GM12878 (cell line): Measurements from ENCODE around the gene RNASE13. TPM values are rescaled to one million over a fixed set of nuclear protein-coding genes. Genes with fewer than 3 reads are reported as not detected.

ENCODE experiments used
- ATAC-seq: fragments of 200-7000 bp; cut with Tn5 transposase; 3 replicates; pipeline ENCODE4 v1.9.1; 2020; ENCODE audit warnings: mild to moderate bottlenecking, moderate library complexity
- BruUV-seq: library from RNA; stranded (reverse); fragments of 400-500 nt; replicated peaks from 2 replicates; lab custom pipeline; 2021; lab: Mats Ljungman, UMichigan
- CTCF ChIA-PET: fragments of 300-600 bp; sonication (Branson Sonifier 250); formaldehyde crosslinking; extraction: SDS; loops from one replicate; lab custom pipeline; 2021; ENCODE audit warnings: inconsistent platforms; lab: Yijun Ruan, JAX
- POLR2A ChIA-PET: fragments of 350-600 bp; formaldehyde crosslinking; extraction: SDS; loops from one replicate; lab custom pipeline; 2021; ENCODE audit warnings: inconsistent platforms; lab: Charles Lee
- RAD21 ChIA-PET: fragments of 300-600 bp; sonication (Branson Sonifier 250); formaldehyde crosslinking; loops from one replicate; lab custom pipeline; 2023; ENCODE audit warnings: antibody characterized with exemption; ENCODE audit not compliant: unreplicated experiment; lab: Charles Lee
- SMC1A ChIA-PET: fragments of 300-600 bp; sonication (Branson Sonifier 250); formaldehyde crosslinking; loops from one replicate; lab custom pipeline; 2023; ENCODE audit not compliant: unreplicated experiment, uncharacterized antibody; lab: Charles Lee
- DNase-seq: peaks from one replicate; pipeline ENCODE4 v3.0.0-alpha.2; 2011; ENCODE audit warnings: low read depth, low spot score
- FAIRE-seq: peaks from 3 replicates; lab custom pipeline; 2011; peaks lifted over from hg19 to GRCh38; lab: Jason Lieb, UNC
- H2AFZ ChIP-seq: 2 replicates; pipeline ENCODE4 v1.6.0; 2011; ENCODE audit warnings: low read depth, low read length, control low read depth; ENCODE audit not compliant: control insufficient read depth
- H3K27ac ChIP-seq: 2 replicates; pipeline ENCODE4 v1.5.1; 2011; ENCODE audit warnings: control low read depth; ENCODE audit not compliant: control insufficient read depth, insufficient read depth
- H3K27me3 ChIP-seq, 2 experiments: replicated peaks in 1 of 2; 2 replicates each; pipeline versions ENCODE4 v1.6.0 to v1.6.1; 2011; ENCODE audit warnings: low read length in 1 of 2; ENCODE audit not compliant: control insufficient read depth in 2 of 2, insufficient read depth in 2 of 2
- H3K36me3 ChIP-seq, 2 experiments: 2 replicates each; pipeline ENCODE4 v1.5.1; 2011; ENCODE audit warnings: low read length in 1 of 2; ENCODE audit not compliant: control insufficient read depth in 2 of 2, insufficient read depth in 2 of 2
- H3K4me1 ChIP-seq: 2 replicates; pipeline ENCODE4 v1.6.1; 2011; ENCODE audit warnings: mild to moderate bottlenecking, low read length, moderate library complexity, mixed read lengths; ENCODE audit not compliant: control insufficient read depth, insufficient read depth
- H3K4me2 ChIP-seq: 2 replicates; pipeline ENCODE4 v1.6.0; 2011; ENCODE audit warnings: control low read depth; ENCODE audit not compliant: control insufficient read depth, insufficient read depth
- H3K4me3 ChIP-seq: fragments of 200-600 bp; sonication (generic); 2 replicates; pipeline ENCODE4 v1.5.1; 2016
- H3K79me2 ChIP-seq: 2 replicates; pipeline ENCODE4 v1.6.0; 2011; ENCODE audit warnings: low read length; ENCODE audit not compliant: control insufficient read depth, insufficient read depth
- H3K9ac ChIP-seq: 2 replicates; pipeline ENCODE4 v1.8.0; 2011; ENCODE audit warnings: low read length, control low read depth, mixed read lengths; ENCODE audit not compliant: control insufficient read depth, insufficient read depth
- H3K9me3 ChIP-seq: replicated peaks from 3 replicates; pipeline ENCODE4 v1.5.1; 2011; ENCODE audit warnings: mild to moderate bottlenecking, low read length; ENCODE audit not compliant: control insufficient read depth, insufficient read depth
- H4K20me1 ChIP-seq: 2 replicates; pipeline ENCODE4 v1.6.0; 2011; ENCODE audit not compliant: control insufficient read depth, insufficient read depth
- ATF3 ChIP-seq: IDR thresholded peaks from 2 replicates; pipeline ENCODE4 v1.6.1; 2011; ENCODE audit warnings: low read depth, mild to moderate bottlenecking, low read length, moderate library complexity, borderline replicate concordance; ENCODE audit errors: extremely low read depth
- CHD1 ChIP-seq: IDR thresholded peaks from 2 replicates; pipeline ENCODE4 v1.6.1; 2012; ENCODE audit warnings: low read depth, low read length, improper control_type of control experiment
- CREB1 ChIP-seq: IDR thresholded peaks from 2 replicates; pipeline ENCODE4 v1.6.1; 2012; ENCODE audit warnings: low read depth, mild to moderate bottlenecking, inconsistent platforms
- E4F1 ChIP-seq: fragments of 450-650 bp; IDR thresholded peaks from 2 replicates; pipeline ENCODE4 v1.6.1; 2018; ENCODE audit warnings: borderline replicate concordance, mild to moderate bottlenecking; ENCODE audit not compliant: partially characterized antibody
- FOS ChIP-seq: IDR thresholded peaks from 3 replicates; pipeline ENCODE4 v1.6.1; 2011; ENCODE audit warnings: borderline replicate concordance; ENCODE audit not compliant: insufficient read length; ENCODE audit errors: extremely low read depth
- GABPA ChIP-seq: IDR thresholded peaks from 2 replicates; pipeline ENCODE4 v1.6.1; 2014; ENCODE audit warnings: antibody characterized with exemption, low read depth, mild to moderate bottlenecking, inconsistent platforms
- HDGF ChIP-seq: fragments of 450-650 bp; IDR thresholded peaks from 2 replicates; pipeline ENCODE4 v1.6.1; 2016; ENCODE audit warnings: antibody characterized with exemption
- MLLT1 ChIP-seq: fragments of 450-650 bp; IDR thresholded peaks from 2 replicates; pipeline ENCODE4 v1.6.1; 2016; ENCODE audit warnings: mild to moderate bottlenecking
- NR2C2 ChIP-seq: IDR thresholded peaks from 2 replicates; pipeline ENCODE4 v1.6.1; 2011; ENCODE audit warnings: borderline replicate concordance, low read depth; ENCODE audit not compliant: control insufficient read depth, insufficient read length
- PML ChIP-seq: IDR thresholded peaks from 2 replicates; pipeline ENCODE4 v1.6.1; 2012; ENCODE audit warnings: low read length, inconsistent platforms
- SIN3A ChIP-seq: IDR thresholded peaks from 2 replicates; pipeline ENCODE4 v1.6.1; 2012; ENCODE audit warnings: low read depth, low read length, improper control_type of control experiment
- SMAD5 ChIP-seq: IDR thresholded peaks from 2 replicates; pipeline ENCODE4 v1.6.1; 2016; ENCODE audit warnings: antibody characterized with exemption, low read depth
- SP1 ChIP-seq: IDR thresholded peaks from one replicate; pipeline ENCODE4 v1.6.1; 2011; ENCODE audit warnings: low read depth, low read length
- SREBF2 ChIP-seq: IDR thresholded peaks from 2 replicates; pipeline ENCODE4 v1.6.1; 2012; ENCODE audit warnings: mild to moderate bottlenecking, low read length
- TARDBP ChIP-seq: IDR thresholded peaks from 2 replicates; pipeline ENCODE4 v1.6.1; 2016; ENCODE audit warnings: borderline replicate concordance
- ZBED1 ChIP-seq: IDR thresholded peaks from 2 replicates; pipeline ENCODE4 v1.6.1; 2016; ENCODE audit warnings: borderline replicate concordance
- ZNF622 ChIP-seq: fragments of 450-650 bp; IDR thresholded peaks from 2 replicates; pipeline ENCODE4 v1.6.1; 2017; ENCODE audit warnings: mild to moderate bottlenecking, inconsistent platforms
- WGBS: methylation state at CpG from one replicate; pipeline ENCODE4 v1.1.6; 2016; ENCODE audit warnings: low lambda C conversion rate; ENCODE audit not compliant: insufficient replicate concordance, insufficient coverage; ENCODE audit errors: missing lambda C conversion rate; 5-methylcytosine and 5-hydroxymethylcytosine counted together
- in situ Hi-C: fragments of 300-500 bp; cut with MboI; formaldehyde crosslinking; loops from 9 replicates; pipeline ENCODE4 v1.14.3; 2018; ENCODE audit warnings: mixed read lengths
- intact Hi-C: fragments of 100-400 bp; cut with micrococcal nuclease; formaldehyde crosslinking; loops from one replicate; pipeline ENCODE4 v1.14.2; 2022; ENCODE audit not compliant: unreplicated experiment
- polyA plus RNA-seq, 11 experiments: library from polyadenylated mRNA; depleted of rRNA in 4 of 11; unstranded in 6 of 11; stranded (reverse) in 5 of 11; fragments of >200 nt; fragmentation: Nextera tagmentation in 4 of 11; fragmentation: Illumina TruSeq in 1 of 11; extraction: Ambion mirVana in 4 of 11; extraction: Trizol in 1 of 11; gene quantifications; 1 replicate in 1 of 11; 2 replicates in 10 of 11; pipeline versions ENCODE4 v1.2.1 to v1.2.3, GENCODE V29; 2011 to 2016; ENCODE audit warnings: inconsistent platforms in 2 of 11, missing spikeins in 2 of 11, low read depth in 1 of 11
- total RNA-seq, 4 experiments: library from RNA; depleted of rRNA in 3 of 4; stranded (reverse); fragments of >200 nt in 3 of 4; fragmentation: Illumina TruSeq in 1 of 4; extraction: Trizol in 1 of 4; gene quantifications; 2 replicates each; pipeline versions ENCODE4 v1.2.1 to v1.2.3, GENCODE V29; 2013 to 2021
- TF ChIP-seq, protein P1 (sequence below): fragments of 450-650 bp; conservative IDR thresholded peaks from 2 replicates; pipeline ENCODE4 v1.6.1; 2017; ENCODE audit warnings: mild to moderate bottlenecking, moderate library complexity

The RNASE13 gene
- total and polyA plus RNA-seq, 10 of the 15 experiments (the other 5 are each of a cell fraction or from before 2014, with no cell fraction given) = not detected

DNA sequence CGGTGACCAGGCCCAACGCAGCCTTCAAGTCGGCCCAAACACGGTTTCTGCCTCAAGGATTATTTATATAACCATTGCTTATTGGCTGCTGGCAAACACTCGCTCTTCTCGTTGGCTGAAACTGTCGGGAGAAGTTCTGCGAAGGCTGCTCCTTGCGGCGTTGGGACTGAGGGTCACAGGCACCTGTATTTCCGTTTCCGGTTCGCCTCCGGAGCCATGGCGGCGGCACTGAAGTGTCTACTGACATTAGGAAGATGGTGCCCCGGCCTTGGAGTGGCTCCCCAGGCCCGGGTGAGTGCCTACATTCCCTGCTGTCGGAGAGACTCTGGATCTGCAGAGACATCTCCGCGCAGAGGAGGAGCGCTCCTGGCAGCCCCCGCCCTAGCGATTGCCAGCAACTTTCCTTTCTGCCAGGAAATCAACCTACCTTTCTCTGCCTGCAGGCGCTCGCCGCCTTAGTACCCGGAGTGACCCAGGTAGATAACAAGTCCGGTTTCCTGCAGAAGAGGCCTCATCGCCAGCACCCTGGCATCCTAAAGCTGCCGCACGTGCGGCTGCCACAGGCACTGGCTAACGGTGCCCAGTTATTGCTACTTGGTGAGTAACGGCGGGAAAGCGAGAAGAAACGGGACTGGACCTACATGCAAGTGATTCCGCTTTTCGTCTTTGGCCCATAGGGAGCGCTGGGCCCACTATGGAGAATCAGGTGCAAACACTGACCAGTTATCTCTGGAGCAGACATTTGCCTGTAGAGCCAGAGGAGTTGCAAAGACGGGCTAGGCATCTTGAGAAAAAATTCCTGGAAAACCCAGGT is 44.6 kb downstream of the RNASE13 start, which contains the start of gene METTL17:
TSS of gene METTL17 (plus strand) at position 194 of the 814 bp plus-strand sequence. CDS start at position 217, 23 bp downstream.
- Histone ChIP-seq H3K27ac (peak within 1 kb of the TSS; percentile 79), H3K9me3 (no peaks in the 10 kb centered on the region), H3K36me3 (peaks cover 4 to 5% of the 10 kb centered on the region in 2 experiments; a peak in 3 of 4 replicates), H3K27me3 (no peaks in the 10 kb centered on the region), H3K79me2 (peaks cover 16% of the 10 kb centered on the region), H2AFZ (peak within 1 kb of the TSS; percentile 93), H3K4me1 (peaks cover 5% of the 10 kb centered on the region), H4K20me1 (no peaks in the 10 kb centered on the region), H3K4me3 (peak within 1 kb of the TSS; percentile 81), H3K9ac (peak within 1 kb of the TSS; percentile 88), H3K4me2 (peak within 1 kb of the TSS; percentile 94)
- intact Hi-C loops = no loop called here
- ChIA-PET POLR2A (no interaction called here), SMC1A (no interaction called here), CTCF (interaction anchor here (1.3 to 2.1 kb wide), 2 partner anchors 15 to 23 kb away, joined by 3 to 5 read pairs; no protein-coding TSS in a partner anchor), RAD21 (no interaction called here)
- in situ Hi-C loops = no loop called here
- FAIRE-seq (peak; percentile 92), DNase-seq (peak; percentile 91), ATAC-seq (peak; percentile 98)
- 1% methylated on average over 42 of the region's 42 CpGs for WGBS
- TSS peak; percentile 78 for BruUV-seq
- TF ChIP-seq ZBED1 (no peak), GABPA (peak; percentile 98), HDGF (no peak), PML (peak; percentile 88), SMAD5 (0 out of 2 replicates have a peak, but pooled peaks have one; percentile 70), TARDBP (0 out of 2 replicates have a peak, but pooled peaks have one; percentile 42), SIN3A (peak; percentile 71; the same call in 1 of the 2 replicates), E4F1 (peak; percentile 21), FOS (peak; percentile 85), ZNF622 (no peak), CHD1 (no peak), SP1 (peak; percentile 98), ATF3 (no peak), CREB1 (peak; percentile 85), MLLT1 (peak; percentile 43; the same call in 1 of the 2 replicates), NR2C2 (peak; percentile 63), SREBF2 (peak; percentile 64)
- TF ChIP-seq, protein P1, sequence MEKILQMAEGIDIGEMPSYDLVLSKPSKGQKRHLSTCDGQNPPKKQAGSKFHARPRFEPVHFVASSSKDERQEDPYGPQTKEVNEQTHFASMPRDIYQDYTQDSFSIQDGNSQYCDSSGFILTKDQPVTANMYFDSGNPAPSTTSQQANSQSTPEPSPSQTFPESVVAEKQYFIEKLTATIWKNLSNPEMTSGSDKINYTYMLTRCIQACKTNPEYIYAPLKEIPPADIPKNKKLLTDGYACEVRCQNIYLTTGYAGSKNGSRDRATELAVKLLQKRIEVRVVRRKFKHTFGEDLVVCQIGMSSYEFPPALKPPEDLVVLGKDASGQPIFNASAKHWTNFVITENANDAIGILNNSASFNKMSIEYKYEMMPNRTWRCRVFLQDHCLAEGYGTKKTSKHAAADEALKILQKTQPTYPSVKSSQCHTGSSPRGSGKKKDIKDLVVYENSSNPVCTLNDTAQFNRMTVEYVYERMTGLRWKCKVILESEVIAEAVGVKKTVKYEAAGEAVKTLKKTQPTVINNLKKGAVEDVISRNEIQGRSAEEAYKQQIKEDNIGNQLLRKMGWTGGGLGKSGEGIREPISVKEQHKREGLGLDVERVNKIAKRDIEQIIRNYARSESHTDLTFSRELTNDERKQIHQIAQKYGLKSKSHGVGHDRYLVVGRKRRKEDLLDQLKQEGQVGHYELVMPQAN = peak; percentile 61
